ENCODE data around the gene DAAM1. TPM values are rescaled to one million over a fixed set of nuclear protein-coding genes. Genes with fewer than 3 reads are reported as not detected.

The DAAM1 gene
- total RNA-seq, 1 experiment from 2014 or later = 30.4 TPM

- Mint-ChIP-seq H3K9me3 (peaks cover 5% of the 10 kb centered on the region; the same call in 1 of the 2 replicates), H3K36me3 (no peaks in the 10 kb centered on the region), H3K27me3 (ENCODE audit: low read depth) (no peaks in the 10 kb centered on the region), H3K4me3 (no peak overlapping the region), H3K4me1 (peaks cover 46% of the 10 kb centered on the region), H3K27ac (peak overlapping the region; percentile 51; the same call in 1 of the 2 replicates)
- DNase-seq (ENCODE audit: low spot score) = no peak
- POLR2A ChIA-PET = no interaction called here
- CTCF ChIA-PET = no interaction called here
- ATAC-seq = no peak
- TF ChIP-seq E2F5 (CRISPR knock-in tag; IDR thresholded peaks at IDR 0.05) (no peak), SP1 (CRISPR knock-in tag; conservative IDR thresholded peaks at IDR 0.05) (no peak), GTF2I (CRISPR knock-in tag; conservative IDR thresholded peaks at IDR 0.05) (no peak), CBFB (CRISPR knock-in tag; IDR thresholded peaks at IDR 0.05; ENCODE audit: low read depth) (no peak), ELF4 (CRISPR knock-in tag; IDR thresholded peaks at IDR 0.05; ENCODE audit: low read depth) (no peak), RELA (CRISPR knock-in tag; IDR thresholded peaks at IDR 0.05; ENCODE audit: borderline replicate concordance) (no peak), PRRX2 (CRISPR knock-in tag; IDR thresholded peaks at IDR 0.05) (no peak), ARID4B (CRISPR knock-in tag; IDR thresholded peaks at IDR 0.05; ENCODE audit: borderline replicate concordance) (no peak), ZNF317 (CRISPR knock-in tag; IDR thresholded peaks at IDR 0.05; ENCODE audit: borderline replicate concordance, low read depth) (no peak)
These were observed 59.5 kb downstream of the DAAM1 start for GRCh38 chr14:59247801-59248584.

- ATAC-seq = no peak
- Mint-ChIP-seq H3K4me1 (peaks cover 46% of the 10 kb centered on the region), H3K4me3 (no peak overlapping the region), H3K27ac (peak overlapping the region; percentile 40; the same call in 1 of the 2 replicates), H3K27me3 (ENCODE audit: low read depth) (no peaks in the 10 kb centered on the region), H3K9me3 (no peaks in the 10 kb centered on the region), H3K36me3 (no peaks in the 10 kb centered on the region)
- ChIA-PET CTCF (no interaction called here), POLR2A (no interaction called here)
- DNase-seq (ENCODE audit: low spot score) = no peak
- TF ChIP-seq ZBTB21 (CRISPR knock-in tag; IDR thresholded peaks at IDR 0.05; ENCODE audit: borderline replicate concordance) = no peak
- TF ChIP-seq FOXP1 (CRISPR knock-in tag; IDR thresholded peaks at IDR 0.05; ENCODE audit: borderline replicate concordance) = no peak
- no peak for TF ChIP-seq IRF1 (CRISPR knock-in tag; IDR thresholded peaks at IDR 0.05)
- TF ChIP-seq HMGA2 (CRISPR knock-in tag; IDR thresholded peaks at IDR 0.05) = no peak
- no peak for TF ChIP-seq ESRRA (CRISPR knock-in tag; IDR thresholded peaks at IDR 0.05; ENCODE audit: borderline replicate concordance)
- no peak for TF ChIP-seq PRRX2 (CRISPR knock-in tag; IDR thresholded peaks at IDR 0.05)
- TF ChIP-seq ARID4B (CRISPR knock-in tag; IDR thresholded peaks at IDR 0.05; ENCODE audit: borderline replicate concordance) = no peak
- no peak for TF ChIP-seq NFATC4 (CRISPR knock-in tag; IDR thresholded peaks at IDR 0.05)
- no peak for TF ChIP-seq ZBTB43 (CRISPR knock-in tag; IDR thresholded peaks at IDR 0.05)
- no peak for TF ChIP-seq STAT6 (CRISPR knock-in tag; conservative IDR thresholded peaks at IDR 0.05; ENCODE audit: low read depth)
- TF ChIP-seq KAT7 (CRISPR knock-in tag; IDR thresholded peaks at IDR 0.05; ENCODE audit: borderline replicate concordance) = no peak
- TF ChIP-seq ZNF138 (CRISPR knock-in tag; conservative IDR thresholded peaks at IDR 0.05) = no peak
These were observed 60.6 kb downstream of the DAAM1 start for GRCh38 chr14:59249029-59249428.
